Measurements from ENCODE around the gene FAM120AOS. TPM values are rescaled to one million over a fixed set of nuclear protein-coding genes. Genes with fewer than 3 reads are reported as not detected.

FAM120AOS gene
- total RNA-seq, 1 donor from 2014 or later, result 47.1 TPM

DNA sequence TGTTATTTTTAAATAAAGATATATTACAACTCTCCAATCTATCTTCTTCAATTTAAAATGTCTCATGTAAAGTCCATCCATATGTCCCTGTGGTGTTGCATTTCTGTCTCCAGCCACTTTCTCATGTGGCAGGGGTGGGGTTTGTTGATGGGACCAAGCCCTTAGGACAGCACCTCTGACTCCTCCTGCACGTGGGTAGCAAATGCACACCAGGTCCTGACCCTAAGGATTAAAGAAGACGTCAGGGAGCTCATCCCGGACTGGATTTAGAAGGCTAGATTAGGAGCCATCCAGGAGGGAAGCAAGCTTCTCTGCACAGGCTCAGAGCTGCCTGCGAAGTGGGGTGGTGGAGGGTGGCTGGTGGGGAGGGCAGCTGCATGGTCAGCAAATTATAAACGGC is 38.9 kb upstream of the FAM120AOS start:
- H3K4me3 ChIP-seq (ENCODE audit: low read depth, low read length), result no peak overlapping the region
- peaks cover 16% of the 10 kb centered on the region for H3K36me3 ChIP-seq (ENCODE audit: control insufficient read depth, insufficient read depth, low read length)
- no peaks in the 10 kb centered on the region for H3K27me3 ChIP-seq (ENCODE audit: control insufficient read depth, insufficient read depth, low read length)
- TF ChIP-seq, protein P1, sequence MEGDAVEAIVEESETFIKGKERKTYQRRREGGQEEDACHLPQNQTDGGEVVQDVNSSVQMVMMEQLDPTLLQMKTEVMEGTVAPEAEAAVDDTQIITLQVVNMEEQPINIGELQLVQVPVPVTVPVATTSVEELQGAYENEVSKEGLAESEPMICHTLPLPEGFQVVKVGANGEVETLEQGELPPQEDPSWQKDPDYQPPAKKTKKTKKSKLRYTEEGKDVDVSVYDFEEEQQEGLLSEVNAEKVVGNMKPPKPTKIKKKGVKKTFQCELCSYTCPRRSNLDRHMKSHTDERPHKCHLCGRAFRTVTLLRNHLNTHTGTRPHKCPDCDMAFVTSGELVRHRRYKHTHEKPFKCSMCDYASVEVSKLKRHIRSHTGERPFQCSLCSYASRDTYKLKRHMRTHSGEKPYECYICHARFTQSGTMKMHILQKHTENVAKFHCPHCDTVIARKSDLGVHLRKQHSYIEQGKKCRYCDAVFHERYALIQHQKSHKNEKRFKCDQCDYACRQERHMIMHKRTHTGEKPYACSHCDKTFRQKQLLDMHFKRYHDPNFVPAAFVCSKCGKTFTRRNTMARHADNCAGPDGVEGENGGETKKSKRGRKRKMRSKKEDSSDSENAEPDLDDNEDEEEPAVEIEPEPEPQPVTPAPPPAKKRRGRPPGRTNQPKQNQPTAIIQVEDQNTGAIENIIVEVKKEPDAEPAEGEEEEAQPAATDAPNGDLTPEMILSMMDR (IDR thresholded peaks at IDR 0.05; ENCODE audit: insufficient read depth, low read length, severe bottlenecking), result no peak
- DNase-seq (ENCODE audit: low read depth), result no peak
- FAIRE-seq, result no peak

DNA sequence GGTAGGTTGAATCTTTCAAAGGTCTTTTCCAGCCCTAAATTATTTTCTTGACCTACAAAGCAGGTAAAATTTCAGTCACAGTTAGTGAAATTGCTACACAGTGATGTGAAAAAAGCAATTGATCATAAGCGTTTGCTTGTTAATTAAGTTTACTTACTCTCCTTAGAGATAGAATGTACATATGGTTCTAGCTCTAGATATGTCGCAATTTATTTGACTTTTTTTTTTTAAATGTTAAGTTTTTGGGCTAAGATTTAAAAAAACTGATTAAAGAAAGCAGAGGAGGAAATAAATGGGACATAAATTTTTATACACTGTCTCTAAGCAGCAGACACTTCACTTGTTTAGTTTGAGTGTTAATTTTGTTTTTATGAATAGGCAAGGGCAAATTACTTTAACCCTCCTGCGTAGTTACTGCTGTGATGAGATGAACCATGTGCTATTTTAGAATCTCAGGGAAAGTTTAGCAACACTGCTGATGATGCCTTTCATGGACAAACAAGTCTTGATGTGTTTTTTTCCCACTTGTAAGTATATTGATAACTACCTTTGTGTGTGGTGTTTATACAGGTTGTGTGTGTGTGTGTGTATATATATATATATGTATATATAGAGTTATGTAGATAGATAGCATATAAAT is 38.3 kb upstream of the FAM120AOS start:
- DNase-seq (ENCODE audit: low read depth), result no peak
- Histone ChIP-seq H3K36me3 (ENCODE audit: control insufficient read depth, insufficient read depth, low read length) (peaks cover 14% of the 10 kb centered on the region), H3K27me3 (ENCODE audit: control insufficient read depth, insufficient read depth, low read length) (no peaks in the 10 kb centered on the region), H3K4me3 (ENCODE audit: low read depth, low read length) (no peak overlapping the region)
- TF ChIP-seq, protein P1 (IDR thresholded peaks at IDR 0.05; ENCODE audit: insufficient read depth, low read length, severe bottlenecking), result no peak
- no peak for FAIRE-seq

DNA sequence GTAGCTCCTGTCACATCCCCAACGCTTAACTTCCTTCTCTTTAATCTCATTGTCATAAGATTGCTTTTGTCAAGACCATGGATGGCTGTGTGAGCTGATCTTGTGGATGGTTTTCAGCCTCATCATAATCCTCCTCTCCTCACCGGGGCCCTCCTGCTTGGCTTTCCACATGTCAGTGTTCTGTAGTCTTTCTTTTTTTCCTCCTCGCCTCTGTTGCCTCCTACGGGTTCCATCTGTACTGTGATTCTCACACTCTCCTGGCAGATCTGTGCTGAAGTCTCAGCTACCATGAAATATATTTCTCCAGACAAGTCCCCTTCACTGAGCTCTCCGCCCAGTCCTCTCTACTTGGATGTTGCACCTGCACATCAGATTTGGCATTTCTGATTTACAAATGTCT is 34.9 kb upstream of the FAM120AOS start:
- FAIRE-seq, result no peak
- no peak overlapping the region for H3K4me3 ChIP-seq (ENCODE audit: low read depth, low read length)
- peaks cover 12% of the 10 kb centered on the region for H3K36me3 ChIP-seq (ENCODE audit: control insufficient read depth, insufficient read depth, low read length)
- no peak for DNase-seq (ENCODE audit: low read depth)
- TF ChIP-seq, protein P1 (IDR thresholded peaks at IDR 0.05; ENCODE audit: insufficient read depth, low read length, severe bottlenecking), result no peak
- H3K27me3 ChIP-seq (ENCODE audit: control insufficient read depth, insufficient read depth, low read length), result no peaks in the 10 kb centered on the region

DNA sequence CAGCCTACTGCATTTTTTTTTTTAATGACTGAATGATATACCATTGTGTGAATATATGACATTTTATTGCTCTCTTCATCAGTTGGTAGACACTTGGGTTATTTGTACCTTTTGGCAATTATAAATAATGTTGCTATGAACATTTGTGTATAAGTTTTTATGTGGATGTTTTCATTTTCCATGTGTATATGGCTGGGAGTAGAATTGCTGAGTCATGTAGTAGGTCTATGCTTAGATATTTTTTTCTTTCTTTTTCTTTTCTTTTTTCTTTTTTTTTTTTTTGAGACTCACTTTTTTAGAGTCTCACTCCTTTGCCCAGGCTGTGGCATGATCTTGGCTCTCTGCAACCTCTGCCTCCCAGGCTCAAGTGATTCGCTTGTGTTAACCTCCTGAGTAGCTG is 32.9 kb upstream of the FAM120AOS start:
- DNase-seq (ENCODE audit: low read depth), result no peak
- Histone ChIP-seq H3K27me3 (ENCODE audit: control insufficient read depth, insufficient read depth, low read length) (no peaks in the 10 kb centered on the region), H3K36me3 (ENCODE audit: control insufficient read depth, insufficient read depth, low read length) (peaks cover 15% of the 10 kb centered on the region), H3K4me3 (ENCODE audit: low read depth, low read length) (no peak overlapping the region)
- TF ChIP-seq, protein P1 (IDR thresholded peaks at IDR 0.05; ENCODE audit: insufficient read depth, low read length, severe bottlenecking), result no peak
- FAIRE-seq, result no peak

DNA sequence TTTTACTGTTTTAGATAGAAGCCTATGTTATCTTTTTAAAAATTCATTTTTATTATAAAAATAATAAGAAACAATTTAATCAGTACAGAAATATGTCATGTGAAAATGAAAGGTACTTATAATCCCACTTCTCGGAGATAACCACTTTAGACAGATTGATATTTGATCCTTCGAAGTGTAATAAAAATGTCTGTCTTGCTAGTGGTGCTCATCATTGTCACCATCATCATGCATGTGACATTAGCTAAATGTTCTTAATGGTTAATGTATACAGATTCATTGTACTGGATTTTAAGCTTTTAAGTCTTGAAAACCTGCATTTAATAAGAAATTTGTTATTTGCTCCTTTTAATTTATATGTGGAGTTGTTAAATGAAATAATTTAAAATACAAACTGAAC is 30.1 kb upstream of the FAM120AOS start:
- FAIRE-seq (no peak), DNase-seq (ENCODE audit: low read depth) (no peak)
- Histone ChIP-seq H3K27me3 (ENCODE audit: control insufficient read depth, insufficient read depth, low read length) (no peaks in the 10 kb centered on the region), H3K4me3 (ENCODE audit: low read depth, low read length) (no peak overlapping the region), H3K36me3 (ENCODE audit: control insufficient read depth, insufficient read depth, low read length) (peaks cover 16% of the 10 kb centered on the region)
- TF ChIP-seq, protein P1 (IDR thresholded peaks at IDR 0.05; ENCODE audit: insufficient read depth, low read length, severe bottlenecking), result no peak
